Measurements from ENCODE around the gene TRIM65. TPM values are rescaled to one million over a fixed set of nuclear protein-coding genes. Genes with fewer than 3 reads are reported as not detected.
"Not testable (repeated sequence)": the region's sequence is repeated elsewhere in the genome, so short reads cannot be mapped to it uniquely, and the experiment has no call there.

TRIM65 gene
- total RNA-seq, 1 donor from 2014 or later = 9.8 TPM

DNA sequence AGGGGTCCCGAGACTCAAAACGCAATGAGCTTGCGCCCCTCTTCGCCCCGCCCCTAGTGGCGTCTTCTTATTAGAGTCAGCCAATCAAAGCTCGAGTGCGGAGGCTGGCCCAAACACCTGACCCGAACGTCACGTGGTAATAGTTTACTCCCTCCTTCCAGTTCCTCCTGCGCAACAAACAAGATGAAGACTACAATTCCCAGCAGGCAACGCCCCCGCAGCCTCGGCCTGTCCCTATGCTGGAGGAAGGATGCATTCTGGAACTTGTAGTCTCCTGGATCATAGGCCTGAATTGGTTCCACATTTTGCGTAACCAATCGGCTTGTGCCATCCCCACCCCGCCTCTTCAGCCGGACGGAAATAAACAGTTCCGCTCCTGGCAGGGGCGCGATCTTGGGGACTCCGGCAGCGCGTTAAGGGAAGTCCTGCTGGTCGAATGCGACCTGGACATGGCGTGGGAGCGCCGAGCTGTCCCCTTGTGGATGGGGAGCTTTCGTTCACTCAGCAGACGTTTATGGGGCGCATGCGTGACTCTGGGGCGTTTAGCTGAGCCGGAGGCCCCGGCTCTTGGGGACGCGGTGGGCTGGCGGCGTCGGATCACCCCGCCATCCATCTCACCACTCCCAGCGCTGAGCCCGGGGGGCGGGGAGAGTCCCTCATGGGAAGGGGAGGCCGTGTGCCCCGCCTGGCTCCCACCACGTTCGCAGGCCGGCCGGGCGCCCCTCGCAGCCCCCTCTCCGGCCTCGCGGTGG, 41.3 kb downstream of the TRIM65 start, which contains the start of gene WBP2:
Gene WBP2 (minus strand): TSS at position 26 of the 752 bp plus-strand sequence. CDS start 38 bp downstream, outside the sequence.
- ATAC-seq (peak; percentile 85), DNase-seq (ENCODE audit: low spot score) (peak; percentile 98)

DNA sequence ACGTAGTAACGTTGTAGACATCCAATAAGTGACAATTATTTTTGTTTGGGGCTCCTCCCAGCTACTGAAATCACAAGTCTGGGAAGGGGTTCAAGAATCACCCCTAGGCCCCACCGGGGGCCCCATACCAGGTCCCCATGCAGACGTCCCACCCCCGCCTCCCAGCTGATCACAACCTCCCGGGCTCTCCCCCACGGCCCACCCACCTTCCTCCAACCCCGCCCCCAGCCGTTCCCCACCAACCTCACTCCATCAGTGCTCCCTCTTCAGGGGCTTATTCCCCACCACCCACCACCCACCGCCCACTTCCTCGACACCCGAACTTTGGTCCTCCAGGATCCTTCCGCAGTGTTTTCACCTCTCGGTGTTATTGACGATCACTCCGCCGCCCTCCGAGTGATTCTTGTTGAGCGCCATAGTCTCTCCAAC, 41.9 kb downstream of the TRIM65 start:
- DNase-seq (ENCODE audit: low spot score) (no peak), ATAC-seq (peak; percentile 2)

DNA sequence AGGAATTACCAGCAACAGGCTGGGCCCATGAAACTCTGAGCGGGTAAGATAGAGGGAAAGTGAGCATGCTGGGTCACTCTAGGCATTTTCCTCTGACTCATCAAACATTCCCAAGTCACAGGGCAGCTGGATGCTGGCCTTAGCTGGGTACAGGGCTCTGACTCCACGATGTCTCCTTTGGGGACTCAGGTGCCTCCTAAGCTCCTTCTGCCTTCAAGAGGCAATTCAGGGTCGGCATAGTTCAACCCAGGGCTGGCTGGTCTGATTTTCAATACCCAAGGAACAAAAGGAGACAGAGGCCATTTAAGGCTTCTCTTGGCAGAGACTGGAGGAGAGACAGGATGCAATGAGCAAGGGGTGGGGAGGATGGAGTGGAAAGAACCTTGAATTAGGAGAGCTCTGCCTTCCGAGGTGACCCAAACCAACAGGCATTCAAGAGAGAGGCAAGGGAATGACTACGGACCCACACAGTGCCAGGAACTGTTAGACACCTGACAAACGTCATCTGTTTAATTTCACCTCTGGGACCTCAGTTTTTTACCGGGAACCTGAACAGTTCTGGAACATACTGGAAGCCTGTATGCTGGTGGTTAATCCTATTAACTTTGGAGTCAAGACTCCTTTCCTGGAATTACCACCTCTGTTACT, 42.5 kb downstream of the TRIM65 start:
- ATAC-seq (peak; percentile 12), DNase-seq (ENCODE audit: low spot score) (no peak)

DNA sequence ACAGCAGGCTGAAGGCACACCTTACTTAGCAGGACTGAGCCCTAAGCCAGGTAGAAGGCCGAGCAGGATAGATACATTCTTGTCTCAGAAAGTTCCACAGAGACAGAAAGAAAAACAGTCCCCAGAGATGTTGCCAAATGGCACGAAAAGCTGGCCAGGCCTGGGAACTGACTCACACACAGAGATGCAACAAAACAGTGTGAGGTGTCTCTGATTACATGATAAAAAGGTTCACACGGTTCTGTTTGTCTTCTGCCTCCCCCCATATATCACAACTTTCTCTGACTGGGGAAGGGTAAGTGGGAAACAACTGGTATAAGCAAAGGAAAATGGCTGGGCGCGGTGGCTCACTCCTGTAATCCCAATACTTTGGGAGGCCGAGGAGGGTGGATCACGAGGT, 43.3 kb downstream of the TRIM65 start:
- ATAC-seq (no peak), DNase-seq (ENCODE audit: low spot score) (no peak)

DNA sequence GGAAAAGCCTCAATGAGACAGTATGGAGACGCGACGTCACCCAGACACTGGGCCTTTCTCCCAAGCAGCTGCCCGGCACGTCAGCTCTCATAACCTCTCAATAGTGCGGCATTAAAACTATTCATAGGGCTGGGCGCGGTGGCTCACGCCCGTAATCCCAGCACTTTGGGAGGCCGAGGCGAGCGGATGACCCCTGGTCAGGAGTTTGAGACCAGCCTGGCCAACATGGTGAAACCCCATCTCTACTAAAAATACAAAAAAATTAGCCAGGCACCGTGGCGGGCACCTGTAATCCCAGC, 45.1 kb downstream of the TRIM65 start:
- DNase-seq (ENCODE audit: low spot score); ATAC-seq: not testable (repeated sequence)

DNA sequence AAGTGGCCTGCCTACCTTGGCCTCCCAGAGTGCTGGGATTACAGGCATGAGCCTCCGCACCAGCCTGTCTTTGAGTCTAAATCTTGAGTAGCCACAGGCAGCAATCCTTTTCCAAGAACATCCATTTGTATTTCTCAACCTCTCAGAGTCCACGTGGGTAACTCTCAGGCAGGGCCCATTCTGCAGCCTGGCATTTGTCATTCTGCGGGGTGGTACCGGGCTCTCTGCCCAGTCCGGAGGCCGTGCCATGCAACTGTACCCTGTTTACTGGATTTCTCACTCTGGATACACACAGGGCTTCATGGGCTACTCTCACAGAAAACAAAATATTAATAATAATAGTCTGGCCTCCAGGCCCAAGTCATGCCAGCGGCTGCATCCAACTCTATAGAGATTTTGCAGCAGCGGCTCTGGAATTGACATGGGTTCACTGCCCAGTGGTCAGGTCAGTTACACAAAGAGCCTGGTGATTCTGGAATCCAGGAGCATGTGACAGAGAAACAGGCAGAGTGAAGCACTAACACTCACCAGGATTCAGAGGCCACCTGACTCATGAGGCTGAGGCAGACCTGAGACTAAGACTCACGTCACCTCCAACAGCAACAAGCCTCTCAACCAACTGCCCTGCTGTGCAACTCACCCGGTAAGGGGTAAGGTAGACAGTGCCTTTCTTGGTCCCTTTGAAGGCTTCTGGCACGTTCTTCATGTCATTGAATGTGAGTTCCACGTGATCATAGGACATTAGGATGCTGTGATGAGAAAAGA, 45.6 kb downstream of the TRIM65 start:
- DNase-seq (ENCODE audit: low spot score) (peak; percentile 88), ATAC-seq (peak; percentile 46)

DNA sequence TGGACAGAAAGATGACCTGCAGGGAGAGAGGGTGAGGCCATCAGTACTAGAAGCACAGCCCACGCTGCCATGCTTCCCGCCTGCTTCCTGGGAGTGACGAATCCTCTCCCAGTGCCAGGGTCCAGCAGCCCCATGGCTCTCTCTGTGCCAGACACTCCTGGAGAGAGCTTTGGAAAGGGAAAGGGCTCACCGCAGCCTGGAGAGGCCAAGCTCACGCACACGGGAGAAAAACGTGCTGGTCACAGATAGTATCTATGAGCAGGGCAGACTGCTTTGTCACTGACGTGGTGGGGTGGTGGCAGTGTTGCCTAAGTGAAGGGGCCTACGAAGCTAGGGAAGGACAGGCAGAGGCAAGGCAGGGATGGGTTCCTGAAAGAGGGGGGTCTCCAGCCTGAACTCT, 47.0 kb downstream of the TRIM65 start:
- ATAC-seq (no peak), DNase-seq (ENCODE audit: low spot score) (no peak)

DNA sequence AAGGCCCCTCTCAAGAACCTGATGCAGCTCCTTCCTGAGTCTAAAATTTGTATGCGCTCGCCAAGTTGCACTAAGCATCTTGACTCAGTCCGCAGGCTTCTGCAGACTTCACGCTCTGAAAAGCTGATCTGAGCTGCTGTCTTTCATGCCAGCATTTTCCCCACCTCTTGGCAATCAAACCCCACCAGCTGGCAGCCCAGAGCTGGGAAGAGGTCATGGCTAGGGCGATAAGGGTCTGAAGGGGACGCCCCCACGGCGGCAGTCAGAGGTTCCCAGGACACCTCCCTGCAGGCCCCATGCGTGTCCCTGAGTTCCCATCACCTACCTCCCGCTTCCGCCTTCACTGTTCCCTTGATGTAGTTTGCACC, 47.5 kb downstream of the TRIM65 start:
- ATAC-seq (no peak), DNase-seq (ENCODE audit: low spot score) (no peak)

DNA sequence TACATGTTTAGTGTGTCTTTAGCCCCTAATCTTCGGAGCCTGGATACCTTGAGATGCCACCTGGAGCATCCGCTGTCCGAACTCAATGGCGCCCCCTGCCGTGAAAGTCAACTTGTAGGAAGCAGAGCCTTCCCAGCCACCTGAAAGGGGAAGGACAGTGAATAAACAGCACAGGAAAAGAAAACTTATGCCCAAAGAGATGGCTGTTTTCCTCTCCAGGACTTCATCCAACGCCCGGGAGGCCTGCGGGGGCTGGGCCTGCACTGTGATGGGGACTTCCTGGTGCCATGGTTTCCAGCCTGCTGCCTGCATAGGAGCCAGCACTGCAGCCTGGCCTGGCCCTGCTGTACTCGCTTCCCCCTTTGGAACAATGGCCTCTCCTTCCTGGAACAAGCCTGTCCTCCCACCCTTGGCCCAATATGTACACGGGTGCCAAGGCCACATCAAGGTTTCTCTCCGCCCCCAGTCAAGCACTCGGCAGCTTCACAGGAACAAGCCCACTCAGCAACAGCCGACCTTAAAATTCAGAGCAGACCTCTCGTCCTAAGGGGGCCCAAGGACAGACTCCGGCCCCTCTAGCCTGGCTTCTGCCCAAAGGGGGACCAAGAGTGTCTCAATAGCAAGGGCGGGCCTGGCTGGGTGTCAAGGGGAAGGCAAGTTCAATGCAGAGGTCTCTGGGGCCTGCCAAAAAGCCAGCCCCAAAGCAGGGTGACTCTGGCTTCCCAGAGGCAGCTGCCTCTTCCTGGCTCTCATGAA, 48.0 kb downstream of the TRIM65 start:
- peak; percentile 6 for ATAC-seq
- no peak for DNase-seq (ENCODE audit: low spot score)

DNA sequence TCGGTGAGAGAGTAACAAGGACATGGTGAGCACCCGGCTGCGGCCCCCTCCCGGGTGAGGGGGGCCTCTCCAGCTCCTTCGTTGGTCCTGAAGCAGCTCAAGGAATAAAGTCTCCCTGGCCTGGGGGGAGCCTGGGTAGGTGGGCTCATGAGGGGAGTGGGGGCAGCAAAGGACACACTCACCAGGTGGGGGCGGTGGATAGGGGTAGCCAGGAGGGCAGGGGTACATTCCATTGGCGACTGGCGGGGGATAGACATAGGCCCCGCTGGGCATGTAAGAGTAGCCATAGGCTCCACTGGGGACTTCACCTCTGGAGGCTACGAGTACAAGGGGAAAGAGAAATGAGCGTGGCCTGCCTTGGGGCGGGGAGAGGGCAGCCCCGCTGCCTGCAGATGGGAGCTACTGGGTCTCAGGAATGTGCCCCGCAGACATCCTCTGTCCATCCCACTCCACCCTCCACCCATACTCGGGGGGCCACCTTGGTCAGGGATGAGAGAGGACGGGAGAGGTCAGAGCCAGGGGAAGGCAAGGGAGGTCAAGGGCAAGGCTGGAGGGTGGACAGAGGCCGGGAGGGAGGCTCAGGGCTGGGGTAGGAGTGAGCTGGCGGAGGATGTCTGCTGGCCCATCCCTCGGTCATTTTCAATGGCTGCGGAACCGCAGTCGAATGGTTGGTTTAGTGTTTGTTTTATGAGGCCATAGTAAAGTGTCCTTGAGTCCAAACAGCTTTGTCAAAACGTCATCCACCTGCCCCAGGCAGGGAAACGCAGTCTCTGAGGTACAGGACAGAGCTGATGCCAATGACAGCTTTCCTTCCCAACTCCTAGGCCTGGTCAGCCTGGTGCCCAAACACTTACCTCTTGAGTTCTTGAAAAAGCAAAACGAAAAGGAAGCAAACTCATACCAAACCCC, 48.9 kb downstream of the TRIM65 start:
- no peak for DNase-seq (ENCODE audit: low spot score)
- ATAC-seq = no peak

DNA sequence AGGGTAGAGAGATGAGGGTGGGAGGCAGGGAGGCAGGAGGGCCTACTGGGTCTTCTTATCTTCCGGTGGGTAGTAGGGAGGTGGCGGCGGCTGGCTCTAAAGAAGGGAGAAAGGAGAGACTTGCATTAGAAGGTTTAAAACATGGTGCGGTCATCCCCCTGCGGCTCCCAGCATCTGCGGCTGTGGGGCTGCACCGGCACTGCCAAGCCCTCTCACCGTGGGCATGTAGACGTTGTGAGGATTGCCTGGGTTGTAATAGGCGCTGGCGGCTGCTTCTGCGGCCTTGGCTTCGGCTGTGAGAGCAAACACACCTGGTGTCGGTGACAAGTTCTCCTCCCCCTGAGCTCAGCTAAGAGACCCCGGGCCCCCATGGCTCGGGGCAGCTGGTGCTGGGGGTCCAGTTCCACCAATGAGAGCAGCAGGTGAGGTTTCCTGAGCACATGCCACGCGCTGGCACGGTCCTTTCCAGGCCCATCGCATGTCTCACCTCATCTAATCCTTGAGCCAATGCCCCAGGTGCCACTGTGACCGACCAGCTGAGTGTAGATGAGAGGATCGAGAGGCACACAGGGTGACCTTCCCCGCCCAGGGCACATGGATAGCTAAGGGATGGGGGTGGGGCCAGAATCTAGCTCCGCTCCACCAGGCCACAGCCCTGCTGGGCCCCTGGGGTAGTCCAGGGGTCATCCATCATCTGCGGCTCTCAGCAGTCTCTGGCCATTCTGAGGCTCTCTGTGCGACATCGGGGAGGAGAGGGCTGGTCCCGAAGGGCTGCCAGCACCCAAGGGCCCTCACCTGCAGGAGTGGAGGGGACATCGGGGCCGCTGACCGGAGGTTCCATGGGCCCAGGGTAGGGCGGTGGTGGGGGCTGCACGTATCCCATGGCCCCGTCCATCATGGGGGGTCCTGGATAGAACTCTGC, 49.8 kb downstream of the TRIM65 start:
- DNase-seq (ENCODE audit: low spot score) (no peak), ATAC-seq (no peak)

DNA sequence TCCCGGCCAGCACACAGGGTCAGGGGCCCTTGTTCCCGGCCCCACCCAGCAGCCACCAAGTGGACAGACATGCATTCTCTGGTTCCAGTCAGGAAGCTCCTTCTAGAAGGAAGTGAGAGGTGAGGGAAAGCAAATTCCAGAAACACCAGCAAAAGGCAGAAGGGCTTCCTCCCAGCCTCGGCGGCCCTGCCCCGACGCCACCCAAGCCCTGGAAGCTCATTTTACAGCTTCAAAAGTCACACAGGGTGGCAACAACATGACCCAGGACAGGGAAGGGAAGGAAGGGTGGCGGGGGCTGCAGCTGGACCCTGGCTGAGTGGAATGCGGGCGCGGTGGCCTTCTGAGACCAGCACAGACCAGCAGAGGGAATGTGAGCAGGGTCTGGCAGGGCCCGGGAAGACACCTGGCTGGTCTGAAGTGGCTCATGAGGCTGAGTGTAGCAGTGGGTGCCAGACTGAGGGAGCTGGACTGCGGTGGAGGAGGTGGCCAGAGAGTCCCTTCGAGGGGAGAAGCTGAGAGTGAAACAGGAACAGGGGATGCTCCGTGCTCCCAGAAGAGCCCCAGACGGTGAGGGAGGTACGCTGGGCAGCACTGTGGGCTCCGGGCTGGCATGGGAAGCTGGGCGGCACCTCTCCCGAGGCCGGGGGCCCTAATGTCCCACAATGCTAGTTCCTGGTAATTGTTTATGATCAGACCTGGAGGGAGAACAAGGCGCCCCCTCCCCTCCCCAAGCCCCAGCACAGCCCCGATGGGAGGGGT, 50.6 kb downstream of the TRIM65 start:
- DNase-seq (ENCODE audit: low spot score) = no peak
- ATAC-seq = no peak

DNA sequence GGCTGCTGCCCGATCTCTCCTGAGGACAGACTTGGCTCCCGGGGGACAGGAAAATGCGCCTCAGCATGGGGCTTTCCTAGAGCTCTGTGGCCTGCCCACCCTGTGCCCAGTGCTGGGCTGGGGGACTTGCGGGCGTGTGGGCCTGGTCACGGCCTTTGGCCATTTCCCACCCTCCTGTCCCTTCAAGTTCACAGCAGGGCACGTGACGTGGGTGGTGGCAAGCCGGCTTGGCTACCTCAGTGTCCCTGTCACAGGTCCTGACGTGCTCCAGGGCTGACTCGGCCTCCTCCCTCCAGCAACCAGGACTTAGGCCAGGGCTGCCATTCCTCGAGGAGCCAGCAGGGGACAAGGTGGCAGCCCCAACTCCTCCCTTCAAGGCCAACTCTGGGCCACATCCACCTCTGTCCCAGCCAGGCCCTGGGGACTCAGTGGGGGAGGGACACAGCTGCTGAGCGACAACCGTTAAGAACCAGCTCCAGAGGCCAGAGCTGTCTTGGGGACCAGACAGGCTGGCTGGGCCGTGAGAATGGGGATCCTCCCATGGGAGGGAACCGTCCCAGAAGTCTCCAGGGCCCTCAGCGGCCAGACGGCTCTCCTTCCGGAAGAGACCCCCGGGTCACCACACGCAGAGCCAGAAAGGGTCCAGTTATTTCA, 51.6 kb downstream of the TRIM65 start:
- ATAC-seq (peak; percentile 74), DNase-seq (ENCODE audit: low spot score) (peak; percentile 77)

DNA sequence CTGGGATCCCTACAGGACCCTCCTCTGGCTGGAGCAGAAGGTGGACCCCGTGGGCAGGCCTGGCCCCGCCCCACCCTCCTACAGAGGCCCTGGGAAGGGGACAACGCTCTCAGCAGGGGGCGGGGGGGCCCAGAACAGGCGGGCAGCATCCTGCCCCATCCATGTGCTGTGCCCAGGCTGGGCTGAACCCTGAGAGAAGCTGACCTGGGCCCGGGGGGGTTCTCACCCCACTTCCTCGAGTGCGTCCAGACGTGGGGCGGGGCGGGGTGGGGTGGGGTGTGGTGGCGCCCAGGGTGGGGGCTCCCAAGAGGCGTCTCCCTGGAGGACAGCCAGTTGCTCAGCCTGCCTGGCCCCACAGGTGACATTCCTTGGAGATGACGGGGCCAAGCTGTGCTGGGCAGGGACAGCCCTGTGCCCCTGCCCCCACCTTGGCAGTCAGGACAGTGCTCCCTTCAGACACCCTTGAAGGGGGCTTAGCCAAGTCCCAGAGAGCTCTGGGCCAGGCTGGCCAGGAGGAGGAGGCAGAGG, 52.2 kb downstream of the TRIM65 start:
- ATAC-seq (peak; percentile 27), DNase-seq (ENCODE audit: low spot score) (no peak)

DNA sequence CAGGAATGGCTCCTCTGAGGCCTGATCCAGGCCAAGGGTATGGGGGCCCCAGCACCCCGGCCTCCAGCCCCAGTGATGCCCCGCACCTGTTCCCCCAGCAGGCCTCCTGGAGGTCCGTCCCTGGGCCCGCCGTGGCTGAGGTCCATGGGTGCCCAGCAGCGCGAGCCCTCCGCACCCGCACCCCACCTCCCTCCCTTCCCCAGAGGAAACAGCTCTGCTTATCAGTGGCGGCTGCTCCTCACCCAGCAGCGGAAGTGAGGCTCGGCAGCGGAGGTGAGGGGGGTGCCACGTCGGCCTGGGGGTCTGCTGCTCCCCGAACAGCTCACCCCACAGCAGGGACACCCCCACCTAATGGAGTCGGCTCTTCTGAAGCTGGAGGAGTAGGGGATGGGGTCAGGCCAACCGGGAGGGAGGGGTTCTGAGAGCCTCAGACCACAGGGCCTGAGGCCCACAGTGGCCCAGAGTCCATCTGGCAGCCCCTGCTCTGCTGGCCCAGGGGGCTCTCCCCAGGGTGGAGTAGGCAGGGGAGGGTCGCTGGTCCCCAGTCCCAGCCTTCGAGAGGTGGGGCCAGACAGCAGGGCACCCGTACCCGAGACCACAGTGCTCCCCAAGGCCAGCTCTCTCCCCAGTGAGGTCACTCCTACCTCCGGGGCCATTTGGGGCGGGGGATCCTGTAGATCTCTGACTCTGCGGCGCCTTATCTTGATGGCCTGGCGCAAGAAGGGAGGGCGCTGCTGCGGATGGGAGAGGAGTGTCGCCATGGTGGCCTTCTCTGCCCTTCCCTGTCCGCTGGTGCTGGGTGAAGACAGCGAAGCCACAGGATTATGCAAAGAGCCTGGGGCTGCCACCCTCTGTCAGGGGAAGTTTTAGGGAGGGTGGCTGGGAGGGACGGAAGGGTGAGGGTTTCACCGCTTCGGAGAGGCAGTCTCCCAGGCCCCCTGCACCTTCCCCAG, 52.9 kb downstream of the TRIM65 start, which contains the start of gene UNC13D:
Gene UNC13D (minus strand): TSS at position 828 of the 953 bp plus-strand sequence. CDS start 67 bp downstream, at position 761.
- ATAC-seq (peak; percentile 24), DNase-seq (ENCODE audit: low spot score) (no peak)

DNA sequence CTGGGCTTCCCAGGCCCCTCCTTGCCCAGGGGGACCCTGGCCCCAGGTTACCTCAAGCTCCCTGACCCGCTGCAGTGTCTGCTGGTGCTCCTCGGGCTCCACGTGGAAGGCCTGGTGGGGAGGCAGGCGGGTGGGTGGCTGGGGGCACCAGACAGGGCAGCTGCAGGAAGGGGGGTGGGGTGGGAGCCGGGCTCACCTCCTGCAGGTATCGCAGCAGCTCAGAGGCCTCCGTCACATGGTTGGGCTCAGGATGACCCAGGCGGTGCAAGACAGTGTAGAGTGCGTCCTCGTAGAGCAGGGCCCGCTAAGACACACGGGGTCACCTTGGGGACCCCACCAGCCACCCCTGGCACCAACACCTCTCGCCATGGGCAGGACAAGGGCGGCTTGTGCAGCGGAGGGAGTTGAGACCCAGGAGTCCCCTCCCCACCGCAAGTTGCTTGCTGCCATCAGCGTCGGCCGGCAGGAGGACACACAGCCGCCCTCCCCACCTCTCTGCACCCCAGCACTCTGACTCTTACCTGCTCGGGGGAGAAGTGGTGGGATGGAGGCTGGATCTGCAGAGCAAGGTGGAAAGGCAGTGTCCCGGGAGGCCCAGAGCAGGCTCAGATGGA, 53.7 kb downstream of the TRIM65 start:
- DNase-seq (ENCODE audit: low spot score) = no peak
- ATAC-seq = no peak
